CD14-positive monocyte (primary cell): ENCODE results near the gene PUS1. TPM values are rescaled to one million over a fixed set of nuclear protein-coding genes. Genes with fewer than 3 reads are reported as not detected.
A peak's percentile ranks its signal among the peaks of the same experiment; 100 is the strongest.
"Not testable (repeated sequence)": the region's sequence is repeated elsewhere in the genome, so short reads cannot be mapped to it uniquely, and the experiment has no call there.

Source experiments
- DNase-seq, 3 donors: peaks; one replicate each; pipeline ENCODE4 v3.0.0-alpha.2; 2011 to 2022
- H2AFZ ChIP-seq: 2 replicates; pipeline ENCODE4 v1.6.0; 2012; ENCODE audit warnings: mild to moderate bottlenecking, low read depth, low read length, inconsistent platforms; ENCODE audit not compliant: insufficient read depth, poor library complexity, severe bottlenecking
- H3K27ac ChIP-seq, 2 donors: 1 replicate in 1 of 2; 2 replicates in 1 of 2; pipeline ENCODE4 v1.5.1; 2012 to 2013; ENCODE audit warnings: low read length in 2 of 2, control low read depth in 1 of 2, inconsistent platforms in 1 of 2, low read depth in 1 of 2, mild to moderate bottlenecking in 1 of 2
- H3K27me3 ChIP-seq, 2 donors: one replicate each; pipeline versions ENCODE4 v1.6.0 to v1.6.1; 2011 to 2013; ENCODE audit warnings: low read length in 2 of 2; ENCODE audit not compliant: control insufficient read depth in 2 of 2, insufficient read depth in 2 of 2
- H3K36me3 ChIP-seq, 2 donors: replicated peaks in 1 of 2; 1 replicate in 1 of 2; 2 replicates in 1 of 2; pipeline versions ENCODE4 v1.5.1 to v1.6.1; 2012 to 2013; ENCODE audit warnings: low read length in 2 of 2, control low read depth in 1 of 2, inconsistent platforms in 1 of 2, mild to moderate bottlenecking in 1 of 2; ENCODE audit not compliant: insufficient read depth in 2 of 2, control insufficient read depth in 1 of 2
- H3K4me1 ChIP-seq, 2 donors: 1 replicate in 1 of 2; 2 replicates in 1 of 2; pipeline versions ENCODE4 v1.5.1 to v1.6.1; 2012 to 2013; ENCODE audit warnings: low read length in 2 of 2, control low read depth in 1 of 2, inconsistent platforms in 1 of 2, mild to moderate bottlenecking in 1 of 2, moderate library complexity in 1 of 2; ENCODE audit not compliant: insufficient read depth in 2 of 2, control insufficient read depth in 1 of 2
- H3K4me2 ChIP-seq: replicated peaks from 2 replicates; pipeline ENCODE3; 2012; ENCODE audit warnings: low read length, moderate library complexity, mild to moderate bottlenecking; ENCODE audit not compliant: poor library complexity, severe bottlenecking; ENCODE audit errors: extremely low read depth
- H3K4me3 ChIP-seq, 3 experiments: fragments of 200-600 bp in 1 of 3; sonication (generic) in 1 of 3; replicated peaks in 1 of 3; 1 replicate in 2 of 3; 2 replicates in 1 of 3; pipeline ENCODE4 v1.5.1; 2011 to 2013; ENCODE audit warnings: low read length in 3 of 3, mild to moderate bottlenecking in 3 of 3, control low read depth in 2 of 3, low read depth in 2 of 3, inconsistent platforms in 1 of 3, moderate library complexity in 1 of 3
- H3K79me2 ChIP-seq: 2 replicates; pipeline ENCODE4 v1.6.0; 2012; ENCODE audit warnings: mild to moderate bottlenecking, control low read depth, inconsistent platforms, low read length, moderate library complexity; ENCODE audit not compliant: insufficient read depth
- H3K9ac ChIP-seq: 2 replicates; pipeline ENCODE4 v1.6.0; 2017; ENCODE audit warnings: low read length, mild to moderate bottlenecking; ENCODE audit not compliant: insufficient read depth, poor library complexity, severe bottlenecking
- H3K9me3 ChIP-seq, 2 donors: replicated peaks in 1 of 2; 1 replicate in 1 of 2; 2 replicates in 1 of 2; pipeline versions ENCODE4 v1.5.1 to v1.6.1; 2012 to 2013; ENCODE audit warnings: low read length in 2 of 2, control low read depth in 1 of 2; ENCODE audit not compliant: control insufficient read depth in 1 of 2, insufficient read depth in 1 of 2
- H4K20me1 ChIP-seq: 2 replicates; pipeline ENCODE4 v1.6.0; 2012; ENCODE audit warnings: mild to moderate bottlenecking, low read length, control low read depth, moderate library complexity; ENCODE audit not compliant: insufficient read depth
- H3K27ac Mint-ChIP-seq, 7 donors: one replicate each; pipeline ENCODE4 v1.8.0; 2020; ENCODE audit warnings: mild to moderate bottlenecking in 7 of 7, mixed read lengths in 7 of 7, moderate library complexity in 6 of 7, inconsistent platforms in 2 of 7
- H3K27me3 Mint-ChIP-seq, 3 donors: one replicate each; pipeline ENCODE4 v1.8.0; 2021 to 2022; ENCODE audit warnings: low read depth in 3 of 3, mild to moderate bottlenecking in 3 of 3, mixed read lengths in 3 of 3, moderate library complexity in 3 of 3, inconsistent platforms in 1 of 3
- H3K36me3 Mint-ChIP-seq, 2 donors: one replicate each; pipeline ENCODE4 v1.8.0; 2020; ENCODE audit warnings: mixed read lengths in 2 of 2, inconsistent platforms in 1 of 2, mild to moderate bottlenecking in 1 of 2
- H3K4me1 Mint-ChIP-seq: one replicate; pipeline ENCODE4 v1.8.0; 2020; ENCODE audit warnings: mild to moderate bottlenecking, mixed read lengths
- H3K4me3 Mint-ChIP-seq, 2 donors: one replicate each; pipeline ENCODE4 v1.8.0; 2020; ENCODE audit warnings: mild to moderate bottlenecking in 2 of 2, mixed read lengths in 2 of 2, moderate library complexity in 1 of 2
- H3K9me3 Mint-ChIP-seq, 7 donors: one replicate each; pipeline ENCODE4 v1.8.0; 2020 to 2022; ENCODE audit warnings: mixed read lengths in 7 of 7, mild to moderate bottlenecking in 6 of 7, moderate library complexity in 6 of 7, inconsistent platforms in 2 of 7
- CTCF ChIP-seq: fragments of 200-600 bp; IDR thresholded peaks from one replicate; pipeline ENCODE4 v1.8.0; 2022; ENCODE audit warnings: antibody characterized with exemption, mild to moderate bottlenecking
- WGBS: methylation state at CpG from one replicate; pipeline ENCODE4 v1.1.5; 2013; ENCODE audit warnings: missing lambda C conversion rate; ENCODE audit not compliant: insufficient coverage; 5-methylcytosine and 5-hydroxymethylcytosine counted together
- intact Hi-C, 2 donors: fragments of 100-400 bp; cut with micrococcal nuclease; formaldehyde crosslinking; loops; one replicate each; pipeline versions ENCODE4 v1.15.0 to v1.15.1; 2023
- polyA plus RNA-seq, 3 donors: library from polyadenylated mRNA; depleted of rRNA in 1 of 3; unstranded in 2 of 3; stranded (reverse) in 1 of 3; fragments of 300-500 nt in 2 of 3; fragments of >200 nt in 1 of 3; fragmentation: Illumina TruSeq in 2 of 3; gene quantifications; 1 replicate in 2 of 3; 2 replicates in 1 of 3; pipeline ENCODE4 v1.2.3, GENCODE V29; 2012 to 2021

The PUS1 gene
- polyA plus RNA-seq, 3 donors: 5.1 to 30.9 (median 6.9) TPM

- no peak for DNase-seq
- no peak for TF ChIP-seq CTCF
- no CpG with 5 or more reads among the region's 1 CpG for WGBS
Measured at GRCh38 chr12:131948166-131948712, 19.2 kb downstream of the PUS1 start.

GRCh38 chr12:131948713-131949430, 19.8 kb downstream of the PUS1 start:
- not testable (repeated sequence) for H3K9me3 ChIP-seq, H3K27ac ChIP-seq, H3K36me3 ChIP-seq, H2AFZ ChIP-seq, H3K27me3 Mint-ChIP-seq, H3K27me3 ChIP-seq, H3K9me3 Mint-ChIP-seq, DNase-seq
- H3K4me3 ChIP-seq: peak overlapping the region; percentile 10 to 78 (median 43)
- peaks cover 3 to 15% of the 10 kb centered on the region in 2 donors for H3K36me3 Mint-ChIP-seq
- peak overlapping the region; percentile 90 for H3K9ac ChIP-seq
- H3K4me1 Mint-ChIP-seq: peaks cover 34% of the 10 kb centered on the region
- H4K20me1 ChIP-seq: peaks cover 37% of the 10 kb centered on the region
- peak overlapping the region in 4 of 7 donors; percentile 54 to 79 (median 68) for H3K27ac Mint-ChIP-seq
- intact Hi-C loops: loop anchor here (1.0 to 5.0 kb wide), 3 partner anchors 18 to 57 kb away; partner anchors contain the start of gene ULK1 (in 1 of the 2)
- peaks cover 40% of the 10 kb centered on the region for H3K79me2 ChIP-seq
- H3K4me1 ChIP-seq: peaks cover 16 to 23% of the 10 kb centered on the region in 2 donors
- H3K4me2 ChIP-seq: peak overlapping the region; percentile 83
- H3K4me3 Mint-ChIP-seq: peak overlapping the region; percentile 68 to 84
- WGBS: 84% methylated on average over 11 of the region's 23 CpGs

More at GRCh38 chr12:131948166-131948712, 19.2 kb downstream of the PUS1 start:
- Histone ChIP-seq H3K27ac (no peak overlapping the region), H3K9me3 (no peaks in the 10 kb centered on the region), H3K4me2 (no peak overlapping the region), H3K79me2 (peaks cover 33% of the 10 kb centered on the region), H3K36me3 (peaks cover 7 to 10% of the 10 kb centered on the region in 2 donors), H3K4me3 (no peak overlapping the region), H3K4me1 (peaks cover 16 to 23% of the 10 kb centered on the region in 2 donors), H2AFZ (no peak overlapping the region), H3K27me3 (no peaks in the 10 kb centered on the region), H4K20me1 (peaks cover 31% of the 10 kb centered on the region), H3K9ac (no peak overlapping the region)
- Mint-ChIP-seq H3K4me1 (peaks cover 34% of the 10 kb centered on the region), H3K4me3 (no peak overlapping the region), H3K9me3 (no peaks in the 10 kb centered on the region), H3K27ac (peak overlapping the region in 2 of 7 donors; percentile 15 to 32), H3K36me3 (peaks cover 9 to 21% of the 10 kb centered on the region in 2 donors), H3K27me3 (peaks cover 0 to 3% (median 1%) of the 10 kb centered on the region in 3 donors)
- intact Hi-C loops: loop anchor here (2.0 to 5.0 kb wide), 2 partner anchors 17 to 56 kb away; partner anchors contain the start of gene ULK1 (in 1 of the 2)
